Vagina (tissue), 2 donors: Measurements from ENCODE around the gene SYTL3.

Experiments
- POLR2A ChIP-seq, 2 donors: fragments of 450-650 bp; IDR thresholded peaks; one replicate each; pipeline ENCODE4 v1.6.1; 2017; ENCODE audit warnings: antibody characterized with exemption in 2 of 2, mild to moderate bottlenecking in 2 of 2, moderate library complexity in 2 of 2
- TF ChIP-seq, protein P1 (sequence below), 3 experiments: fragments of 450-650 bp in 2 of 3; fragments of 200-600 bp in 1 of 3; sonication (generic) in 1 of 3; IDR thresholded peaks; one replicate each; pipeline ENCODE4 v1.5.1; 2017 to 2019; ENCODE audit warnings: antibody characterized with exemption in 3 of 3, mild to moderate bottlenecking in 2 of 3, moderate library complexity in 2 of 3

DNA sequence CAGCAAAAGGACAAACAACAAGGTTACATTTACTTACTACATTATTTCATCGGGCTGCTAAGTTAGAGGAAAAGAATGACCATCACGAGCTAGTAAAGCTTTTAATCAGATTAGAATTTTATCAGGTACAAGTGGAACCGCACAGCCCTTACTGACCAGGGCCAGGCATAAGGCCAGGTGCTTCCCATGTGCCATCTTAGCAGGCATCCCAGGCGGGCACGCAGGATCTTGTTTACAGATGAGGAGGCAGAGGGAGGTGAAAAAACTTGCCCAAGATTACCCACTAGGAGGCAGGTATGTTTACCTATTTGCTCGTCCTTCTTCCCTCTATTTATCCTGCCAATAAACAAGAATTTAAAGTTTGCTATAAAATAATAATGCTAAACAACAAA lies 158.6 kb downstream of the SYTL3 start:
- TF ChIP-seq, protein P1, sequence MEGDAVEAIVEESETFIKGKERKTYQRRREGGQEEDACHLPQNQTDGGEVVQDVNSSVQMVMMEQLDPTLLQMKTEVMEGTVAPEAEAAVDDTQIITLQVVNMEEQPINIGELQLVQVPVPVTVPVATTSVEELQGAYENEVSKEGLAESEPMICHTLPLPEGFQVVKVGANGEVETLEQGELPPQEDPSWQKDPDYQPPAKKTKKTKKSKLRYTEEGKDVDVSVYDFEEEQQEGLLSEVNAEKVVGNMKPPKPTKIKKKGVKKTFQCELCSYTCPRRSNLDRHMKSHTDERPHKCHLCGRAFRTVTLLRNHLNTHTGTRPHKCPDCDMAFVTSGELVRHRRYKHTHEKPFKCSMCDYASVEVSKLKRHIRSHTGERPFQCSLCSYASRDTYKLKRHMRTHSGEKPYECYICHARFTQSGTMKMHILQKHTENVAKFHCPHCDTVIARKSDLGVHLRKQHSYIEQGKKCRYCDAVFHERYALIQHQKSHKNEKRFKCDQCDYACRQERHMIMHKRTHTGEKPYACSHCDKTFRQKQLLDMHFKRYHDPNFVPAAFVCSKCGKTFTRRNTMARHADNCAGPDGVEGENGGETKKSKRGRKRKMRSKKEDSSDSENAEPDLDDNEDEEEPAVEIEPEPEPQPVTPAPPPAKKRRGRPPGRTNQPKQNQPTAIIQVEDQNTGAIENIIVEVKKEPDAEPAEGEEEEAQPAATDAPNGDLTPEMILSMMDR (IDR thresholded peaks at IDR 0.05), result no peak
- no peak for TF ChIP-seq POLR2A (IDR thresholded peaks at IDR 0.05)
